NCI-H69 (cell line): Measurements from ENCODE around the gene TEX264.
"Not testable (repeated sequence)": the region's sequence is repeated elsewhere in the genome, so short reads cannot be mapped to it uniquely, and the experiment has no call there.

Experiments
- DNase-seq: peaks from one replicate; lab custom pipeline; 2025; lab: John Stamatoyannopoulos, UW

The TEX264 gene

DNA sequence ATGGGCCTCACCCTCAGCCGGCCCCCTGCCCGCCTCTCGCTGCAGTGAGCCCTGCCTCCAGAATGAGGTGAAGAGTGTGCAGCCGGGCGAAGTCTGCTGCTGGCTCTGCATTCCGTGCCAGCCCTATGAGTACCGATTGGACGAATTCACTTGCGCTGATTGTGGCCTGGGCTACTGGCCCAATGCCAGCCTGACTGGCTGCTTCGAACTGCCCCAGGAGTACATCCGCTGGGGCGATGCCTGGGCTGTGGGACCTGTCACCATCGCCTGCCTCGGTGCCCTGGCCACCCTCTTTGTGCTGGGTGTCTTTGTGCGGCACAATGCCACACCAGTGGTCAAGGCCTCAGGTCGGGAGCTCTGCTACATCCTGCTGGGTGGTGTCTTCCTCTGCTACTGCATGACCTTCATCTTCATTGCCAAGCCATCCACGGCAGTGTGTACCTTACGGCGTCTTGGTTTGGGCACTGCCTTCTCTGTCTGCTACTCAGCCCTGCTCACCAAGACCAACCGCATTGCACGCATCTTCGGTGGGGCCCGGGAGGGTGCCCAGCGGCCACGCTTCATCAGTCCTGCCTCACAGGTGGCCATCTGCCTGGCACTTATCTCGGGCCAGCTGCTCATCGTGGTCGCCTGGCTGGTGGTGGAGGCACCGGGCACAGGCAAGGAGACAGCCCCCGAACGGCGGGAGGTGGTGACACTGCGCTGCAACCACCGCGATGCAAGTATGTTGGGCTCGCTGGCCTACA, 44.4 kb downstream of the TEX264 start:
- DNase-seq = no peak

- DNase-seq = no peak
Measured at GRCh38 chr3:51715977-51716294, 44.9 kb downstream of the TEX264 start.

DNA sequence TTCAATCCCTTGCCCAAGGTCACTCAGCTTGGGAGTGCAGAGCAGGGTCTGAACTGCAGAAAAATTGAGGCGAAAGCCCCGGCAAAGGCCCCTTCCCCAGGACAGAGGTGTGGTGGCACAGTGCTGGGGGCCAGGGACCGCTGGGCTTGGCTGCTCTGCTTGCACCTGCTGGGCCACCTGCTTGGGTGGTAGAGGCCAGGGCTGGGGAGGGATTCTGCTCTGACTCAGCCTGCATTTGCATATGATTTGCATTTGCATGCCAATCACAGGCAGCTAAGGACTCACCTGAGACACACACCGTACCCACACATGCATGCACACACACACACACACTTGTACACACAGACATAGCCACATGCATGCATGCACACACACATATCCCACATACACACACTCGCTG, 45.8 kb downstream of the TEX264 start:
- no peak for DNase-seq

GRCh38 chr3:51717446-51717845, 46.4 kb downstream of the TEX264 start:
- DNase-seq = no peak

DNA sequence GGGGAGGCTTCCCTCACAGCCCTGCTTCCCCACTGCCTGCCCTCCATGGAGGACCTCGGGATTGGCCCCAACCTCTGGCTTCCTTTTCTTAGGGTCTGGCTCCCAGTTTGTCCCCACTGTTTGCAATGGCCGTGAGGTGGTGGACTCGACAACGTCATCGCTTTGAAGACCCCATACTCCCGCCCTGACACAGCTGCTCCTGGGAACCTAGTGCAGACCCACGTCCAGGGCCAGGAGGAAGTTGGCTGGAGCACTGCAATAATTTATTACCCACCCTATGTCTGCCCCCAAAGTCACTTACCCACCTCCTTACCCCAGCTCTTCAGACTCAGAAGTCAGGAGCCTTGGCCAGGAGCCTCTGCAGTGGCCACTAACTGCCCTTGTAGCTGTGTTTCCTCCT, 46.9 kb downstream of the TEX264 start:
- no peak for DNase-seq

GRCh38 chr3:51718547-51719409, 47.7 kb downstream of the TEX264 start:
- peak; percentile 83 for DNase-seq

- no peak for DNase-seq
Measured at GRCh38 chr3:51719410-51720025, 48.5 kb downstream of the TEX264 start.

DNA sequence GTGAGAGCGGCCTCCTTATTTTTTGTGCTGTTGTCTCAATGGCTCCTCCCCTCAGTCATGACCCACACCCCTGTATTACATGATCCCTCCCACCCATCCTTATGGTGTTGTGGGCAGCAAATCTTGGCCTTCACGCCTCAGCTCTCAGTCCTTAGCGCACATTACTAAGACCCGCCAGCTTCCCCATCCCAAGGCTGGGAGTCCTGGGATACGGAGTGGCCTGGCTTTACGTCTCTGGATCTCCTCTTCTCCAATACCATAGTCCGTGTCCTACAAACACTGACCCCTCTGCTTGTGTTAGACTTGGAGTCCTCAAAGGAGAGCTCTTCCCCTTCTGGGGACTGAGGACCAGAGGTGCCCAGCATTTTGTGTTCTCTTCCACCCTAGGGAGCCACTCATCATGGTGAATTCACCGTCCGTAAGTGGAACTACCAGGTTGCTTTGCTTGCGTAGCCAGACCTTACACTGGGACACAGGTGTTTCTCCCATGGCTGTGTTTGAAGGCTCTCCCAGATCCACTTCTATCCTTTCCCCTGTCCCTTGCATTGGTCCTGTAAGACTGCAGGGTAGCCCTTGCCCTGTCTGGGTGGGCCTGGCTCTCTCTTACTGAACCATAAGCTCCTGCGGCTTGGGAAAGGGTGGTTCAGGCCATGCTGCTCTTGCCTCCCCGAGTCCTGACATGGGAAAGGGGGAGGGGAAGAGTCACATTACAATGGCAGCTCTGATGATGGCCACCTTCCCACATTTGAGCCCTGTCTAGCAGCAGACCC, 49.4 kb downstream of the TEX264 start:
- DNase-seq = no peak

- peak; percentile 4 for DNase-seq
Measured at GRCh38 chr3:51721062-51721745, 50.2 kb downstream of the TEX264 start.

DNA sequence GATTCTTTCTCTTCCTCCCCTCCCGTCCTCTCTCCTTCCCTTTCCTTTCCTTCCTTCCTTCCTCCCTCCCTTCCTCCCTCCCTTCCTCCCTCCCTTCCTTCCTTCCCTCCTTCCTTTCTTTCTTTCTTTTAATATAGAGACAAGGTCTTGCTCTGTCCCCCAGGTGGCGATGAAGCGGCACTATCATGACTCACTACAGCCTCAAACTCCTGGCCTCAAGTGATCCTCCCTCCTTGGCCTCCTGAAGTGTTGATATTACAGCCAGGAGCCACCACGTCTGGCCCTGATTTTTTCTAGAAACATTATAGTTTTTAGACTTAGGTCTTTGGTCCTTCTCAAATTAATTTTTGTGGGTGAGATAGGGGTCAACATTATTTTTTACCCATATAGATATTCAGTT, 51.3 kb downstream of the TEX264 start:
- peak; percentile 5 for DNase-seq

GRCh38 chr3:51727500-51727899, 56.4 kb downstream of the TEX264 start:
- DNase-seq = no peak

DNA sequence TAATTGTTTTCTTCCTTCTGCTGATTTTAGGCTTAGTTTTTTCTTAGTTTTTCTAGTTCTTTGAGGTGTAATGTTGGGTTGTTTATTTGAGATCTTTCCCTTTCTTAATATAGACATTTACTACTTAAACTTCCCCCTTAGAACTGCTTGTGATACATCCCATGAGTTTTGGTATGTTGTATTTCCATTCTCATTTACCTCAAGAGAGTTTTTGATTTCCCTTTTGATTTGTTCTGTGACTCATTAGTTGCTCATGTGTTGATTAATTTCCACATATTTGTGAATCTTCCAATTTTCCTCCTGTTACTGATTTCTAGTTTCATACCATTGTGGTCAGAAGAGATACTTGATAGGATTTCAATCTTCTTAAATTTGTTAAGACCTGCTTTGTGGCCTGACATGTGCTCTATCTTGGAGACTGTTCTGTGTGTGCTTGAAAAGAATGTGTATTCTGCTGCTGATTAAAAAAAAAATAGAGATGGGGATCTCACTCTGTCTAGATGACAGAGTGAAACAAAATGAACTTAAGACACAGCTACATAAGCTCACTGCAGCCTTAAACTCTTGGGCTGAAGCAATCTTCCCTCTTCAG, 58.1 kb downstream of the TEX264 start:
- no peak for DNase-seq

- no peak for DNase-seq
Measured at GRCh38 chr3:51733859-51734571, 63.0 kb downstream of the TEX264 start.

- no peak for DNase-seq
Measured at GRCh38 chr3:51734572-51734907, 63.5 kb downstream of the TEX264 start.

- DNase-seq = no peak
Measured at GRCh38 chr3:51735039-51735438, 64.0 kb downstream of the TEX264 start.

DNA sequence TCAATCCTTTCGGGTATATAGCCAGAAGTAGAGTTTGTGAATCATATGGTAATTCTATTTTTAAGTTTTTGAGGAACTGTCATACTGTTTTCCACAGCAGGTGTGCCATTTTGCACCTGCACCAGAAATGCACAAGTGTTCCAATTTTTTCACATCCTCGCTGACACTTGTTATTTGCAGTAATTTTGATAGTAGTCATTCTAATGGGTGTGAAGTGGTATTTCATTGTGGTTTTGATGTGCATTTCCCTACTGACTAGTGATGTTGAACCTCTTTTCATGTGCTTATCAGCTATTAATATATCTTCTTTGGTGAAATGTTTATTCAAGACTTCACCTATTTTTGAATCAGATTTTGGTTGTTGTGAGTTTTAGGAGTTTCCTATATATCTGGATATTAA, 64.9 kb downstream of the TEX264 start:
- no peak for DNase-seq

DNA sequence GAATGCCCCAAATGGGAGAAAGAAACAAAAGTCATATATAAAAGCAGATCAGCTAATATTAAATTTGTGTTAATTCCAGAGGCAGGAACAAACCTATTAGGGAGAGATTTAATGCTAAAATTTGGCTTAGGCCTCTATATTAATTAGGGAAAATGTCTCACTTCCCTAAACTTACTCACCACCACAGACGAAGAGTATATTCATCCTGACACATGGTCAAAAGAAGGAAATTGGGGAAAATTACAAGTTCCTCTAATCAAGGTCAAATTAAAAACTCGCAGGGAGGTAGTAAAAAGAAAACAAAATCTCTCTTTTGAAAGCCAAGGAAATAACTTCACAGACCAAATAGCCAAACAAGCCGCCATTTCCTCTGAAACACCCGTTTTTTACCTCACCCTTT, 68.1 kb downstream of the TEX264 start:
- no peak for DNase-seq

DNA sequence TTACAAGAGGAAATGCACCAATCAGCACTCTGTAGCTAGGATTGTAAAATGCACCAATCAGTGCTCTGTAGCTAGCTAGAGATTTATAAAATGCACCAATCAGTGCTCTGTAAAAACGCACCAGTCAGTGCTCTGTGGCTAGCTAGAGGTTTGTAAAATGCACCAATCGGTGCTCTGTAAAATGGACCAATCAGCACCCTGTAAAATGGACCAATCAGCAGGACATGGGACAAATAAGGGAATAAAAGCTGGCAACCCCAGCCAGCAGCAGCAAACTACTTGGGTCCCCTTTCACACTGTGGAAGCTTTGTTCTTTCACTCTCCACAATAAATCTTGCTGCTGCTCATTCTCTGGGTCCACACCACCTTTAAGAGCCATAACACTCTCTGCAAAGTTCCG, 71.3 kb downstream of the TEX264 start:
- DNase-seq = not testable (repeated sequence)

DNA sequence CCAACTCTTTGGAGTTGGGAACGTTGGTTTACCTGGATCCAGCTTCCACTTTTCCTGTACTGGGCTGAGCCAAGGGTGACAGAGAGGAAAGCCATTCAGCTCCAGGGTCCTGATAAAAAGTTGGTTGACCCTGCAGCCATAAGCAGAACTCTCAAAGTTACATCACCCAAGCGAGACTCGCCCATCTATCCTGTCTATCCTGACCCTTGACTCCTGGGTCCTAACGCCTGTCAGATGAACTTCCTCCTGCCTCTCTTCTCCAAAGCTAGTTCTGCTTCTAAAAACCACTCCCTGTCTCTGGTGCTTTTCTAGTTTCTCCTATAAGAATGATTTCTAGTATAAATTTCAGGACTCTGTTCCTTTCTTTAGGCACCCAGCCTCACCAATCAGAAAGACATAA, 71.9 kb downstream of the TEX264 start:
- not testable (repeated sequence) for DNase-seq

- DNase-seq = no peak
Measured at GRCh38 chr3:51747840-51748239, 76.8 kb downstream of the TEX264 start.

DNA sequence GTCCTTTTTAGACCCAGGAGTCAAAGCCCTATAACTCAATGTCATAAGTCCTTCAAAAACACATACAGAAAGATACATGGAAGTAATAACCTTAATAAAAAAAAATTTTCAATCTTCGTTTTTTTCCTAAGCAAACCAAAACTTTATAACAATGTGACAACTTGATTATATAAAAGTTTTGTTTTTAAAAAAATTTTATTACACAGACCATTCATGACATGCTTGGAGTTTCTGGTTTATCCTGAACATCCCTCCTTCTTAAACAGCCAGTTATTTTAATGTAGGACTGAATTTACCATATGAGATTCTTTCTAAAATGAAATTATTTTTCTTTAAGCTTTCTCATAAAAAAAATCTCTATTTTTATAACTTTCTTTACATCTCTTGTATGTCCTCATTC, 77.3 kb downstream of the TEX264 start:
- no peak for DNase-seq
